Measurements from ENCODE around the gene BICD2.

BICD2 gene

GRCh38 chr9:92734931-92735635 lies 29.6 kb downstream of the BICD2 start:
- TF ChIP-seq CREB1 (IDR thresholded peaks at IDR 0.05; ENCODE audit: low read depth) (no peak), REST (IDR thresholded peaks at IDR 0.05; ENCODE audit: low read depth) (no peak), MAX (IDR thresholded peaks at IDR 0.05) (no peak), EGR1 (IDR thresholded peaks at IDR 0.05) (no peak), EP300 (IDR thresholded peaks at IDR 0.05; ENCODE audit: borderline replicate concordance) (no peak), TCF12 (IDR thresholded peaks at IDR 0.05; ENCODE audit: low read depth) (no peak), NFIC (IDR thresholded peaks at IDR 0.05) (no peak), FOXM1 (IDR thresholded peaks at IDR 0.05; ENCODE audit: borderline replicate concordance, low read depth) (no peak), RAD21 (IDR thresholded peaks at IDR 0.05; ENCODE audit: low read depth) (no peak), CEBPB (IDR thresholded peaks at IDR 0.05) (no peak), USF1 (IDR thresholded peaks at IDR 0.05) (no peak), YY1 (IDR thresholded peaks at IDR 0.05; ENCODE audit: low read depth) (no peak), TAF1 (IDR thresholded peaks at IDR 0.05; ENCODE audit: low read depth) (no peak), ZBTB7A (IDR thresholded peaks at IDR 0.05; ENCODE audit: low read depth) (no peak), TEAD4 (IDR thresholded peaks at IDR 0.05) (no peak)

- TF ChIP-seq TEAD4 (IDR thresholded peaks at IDR 0.05) (no peak), YY1 (IDR thresholded peaks at IDR 0.05; ENCODE audit: low read depth) (no peak), TAF1 (IDR thresholded peaks at IDR 0.05; ENCODE audit: low read depth) (no peak), REST (IDR thresholded peaks at IDR 0.05; ENCODE audit: low read depth) (no peak), EP300 (IDR thresholded peaks at IDR 0.05; ENCODE audit: borderline replicate concordance) (no peak), NFIC (IDR thresholded peaks at IDR 0.05) (no peak), EGR1 (IDR thresholded peaks at IDR 0.05) (no peak), FOXM1 (IDR thresholded peaks at IDR 0.05; ENCODE audit: borderline replicate concordance, low read depth) (no peak), TCF12 (IDR thresholded peaks at IDR 0.05; ENCODE audit: low read depth) (no peak), USF1 (IDR thresholded peaks at IDR 0.05) (no peak), CEBPB (IDR thresholded peaks at IDR 0.05) (no peak), MAX (IDR thresholded peaks at IDR 0.05) (no peak), RAD21 (IDR thresholded peaks at IDR 0.05; ENCODE audit: low read depth) (no peak)
These were observed 33.7 kb downstream of the BICD2 start for GRCh38 chr9:92730897-92731296.

GRCh38 chr9:92729735-92730155 lies 34.9 kb downstream of the BICD2 start:
- TF ChIP-seq TCF12 (IDR thresholded peaks at IDR 0.05; ENCODE audit: low read depth) (no peak), CREB1 (IDR thresholded peaks at IDR 0.05; ENCODE audit: low read depth) (no peak), MAX (IDR thresholded peaks at IDR 0.05) (no peak), TEAD4 (IDR thresholded peaks at IDR 0.05) (no peak)

- no peak for TF ChIP-seq FOXM1 (IDR thresholded peaks at IDR 0.05; ENCODE audit: borderline replicate concordance, low read depth)
- TF ChIP-seq CEBPB (IDR thresholded peaks at IDR 0.05), result peak; percentile 73
These were observed 35.5 kb downstream of the BICD2 start for GRCh38 chr9:92728831-92729734.
